MG63 (cell line): Measurements from ENCODE around the gene CUL9. TPM values are rescaled to one million over a fixed set of nuclear protein-coding genes. Genes with fewer than 3 reads are reported as not detected.

Experiments
- DNase-seq: peaks from one replicate; pipeline ENCODE4 v3.0.0-alpha.2; 2020
- H3K27me3 ChIP-seq: fragments of 250-450 bp; sonication (Bioruptor Pico); 2 replicates; pipeline ENCODE4 v1.5.1; 2020; ENCODE audit warnings: mild to moderate bottlenecking, moderate library complexity
- H3K36me3 ChIP-seq: fragments of 250-450 bp; sonication (Bioruptor Pico); 2 replicates; pipeline ENCODE4 v1.5.1; 2020; ENCODE audit warnings: mild to moderate bottlenecking, moderate library complexity
- H3K4me3 ChIP-seq: fragments of 250-450 bp; sonication (Bioruptor Pico); 2 replicates; pipeline ENCODE4 v1.5.1; 2020; ENCODE audit warnings: mild to moderate bottlenecking, moderate library complexity
- H3K9me3 ChIP-seq: fragments of 250-450 bp; sonication (Bioruptor Pico); 2 replicates; pipeline ENCODE4 v1.5.1; 2020; ENCODE audit warnings: mild to moderate bottlenecking, moderate library complexity
- total RNA-seq: library from RNA; depleted of rRNA; stranded (reverse); fragments of >200 nt; shearing (Covaris generic); gene quantifications from 2 replicates; pipeline ENCODE4 v1.2.3, GENCODE V29; 2014; ENCODE audit warnings: low replicate concordance

CUL9 gene
- total RNA-seq, 1 experiment from 2014 or later: 6.2 TPM

GRCh38 chr6:43170931-43171706, 10.9 kb upstream of the CUL9 start, which contains the start of gene SRF:
SRF (plus strand) TSS chr6:43171269; CDS start chr6:43171657, 388 bp downstream.
- Histone ChIP-seq H3K4me3 (peak within 1 kb of the TSS; percentile 69), H3K36me3 (peaks cover 20% of the 10 kb centered on the region), H3K27me3 (no peaks in the 10 kb centered on the region), H3K9me3 (no peaks in the 10 kb centered on the region)
- DNase-seq: peak; percentile 97

- Histone ChIP-seq H3K9me3 (no peaks in the 10 kb centered on the region), H3K36me3 (peaks cover 21% of the 10 kb centered on the region), H3K4me3 (peak overlapping the region; percentile 69), H3K27me3 (no peaks in the 10 kb centered on the region)
- DNase-seq: peak; percentile 3
Measured at GRCh38 chr6:43171707-43172103, 10.3 kb upstream of the CUL9 start.

GRCh38 chr6:43172104-43173007, 9.6 kb upstream of the CUL9 start:
- Histone ChIP-seq H3K4me3 (peak overlapping the region; percentile 69), H3K9me3 (no peaks in the 10 kb centered on the region), H3K27me3 (no peaks in the 10 kb centered on the region), H3K36me3 (peaks cover 21% of the 10 kb centered on the region)
- peak; percentile 31 for DNase-seq

- H3K9me3 ChIP-seq: no peaks in the 10 kb centered on the region
- H3K4me3 ChIP-seq: peak overlapping the region; percentile 69
- DNase-seq: no peak
- H3K36me3 ChIP-seq: peaks cover 25% of the 10 kb centered on the region
- no peaks in the 10 kb centered on the region for H3K27me3 ChIP-seq
Measured at GRCh38 chr6:43173591-43174262, 8.3 kb upstream of the CUL9 start.

DNA sequence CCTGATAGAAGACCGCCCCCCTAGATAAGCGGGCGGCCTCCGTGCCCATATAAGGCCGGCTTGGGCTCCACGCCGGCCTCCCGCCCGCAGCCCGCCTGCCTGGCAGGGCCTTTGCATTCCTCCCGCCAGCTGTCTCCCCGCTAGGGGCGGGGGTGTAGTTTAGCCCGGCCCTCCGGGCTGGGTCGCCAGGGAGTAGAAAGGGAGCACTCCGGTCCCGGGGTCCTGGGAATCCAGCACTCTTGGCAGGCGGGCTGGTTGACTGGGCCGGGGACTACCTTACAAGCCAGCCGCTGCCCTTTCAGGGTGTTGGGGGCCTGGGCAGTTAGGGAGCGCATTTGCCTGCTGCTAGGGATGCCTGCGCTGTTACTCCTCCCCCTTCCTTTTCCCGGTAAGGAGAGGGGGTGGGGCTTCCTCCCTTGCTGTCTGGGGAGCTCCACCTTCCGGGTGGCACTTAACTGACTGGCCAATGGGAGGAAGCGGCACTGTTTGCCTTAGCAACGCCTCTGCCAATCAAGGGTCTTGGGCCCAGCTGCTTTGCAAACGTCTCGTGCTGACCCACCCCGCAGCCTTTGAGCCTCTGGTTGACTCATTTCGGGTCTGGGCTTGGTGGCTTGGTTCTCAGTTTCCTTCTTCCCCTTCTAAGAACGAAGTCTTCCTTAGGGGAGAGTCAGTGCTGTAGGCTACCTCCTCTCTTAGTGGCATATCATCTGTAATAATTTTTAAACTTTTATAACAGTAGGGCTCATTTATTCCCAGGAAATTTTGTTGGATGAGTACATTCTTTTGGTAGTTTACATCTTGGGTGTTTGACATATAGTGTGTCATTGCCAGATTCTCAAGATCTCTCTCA, 7.5 kb upstream of the CUL9 start:
- DNase-seq: peak; percentile 97

GRCh38 chr6:43175676-43176422, 6.1 kb upstream of the CUL9 start:
- Histone ChIP-seq H3K4me3 (no peak overlapping the region), H3K36me3 (peaks cover 30% of the 10 kb centered on the region), H3K27me3 (no peaks in the 10 kb centered on the region), H3K9me3 (no peaks in the 10 kb centered on the region)
- no peak for DNase-seq

More for the DNA sequence above, 7.5 kb upstream of the CUL9 start:
- peaks cover 30% of the 10 kb centered on the region for H3K36me3 ChIP-seq
- peak overlapping the region; percentile 50 for H3K4me3 ChIP-seq
- no peaks in the 10 kb centered on the region for H3K9me3 ChIP-seq
- H3K27me3 ChIP-seq: no peaks in the 10 kb centered on the region

- DNase-seq: no peak
- no peak overlapping the region for H3K4me3 ChIP-seq
- no peaks in the 10 kb centered on the region for H3K9me3 ChIP-seq
- H3K27me3 ChIP-seq: no peaks in the 10 kb centered on the region
- H3K36me3 ChIP-seq: peaks cover 30% of the 10 kb centered on the region
Measured at GRCh38 chr6:43176423-43176786, 5.6 kb upstream of the CUL9 start.

GRCh38 chr6:43178150-43178549, 3.8 kb upstream of the CUL9 start:
- Histone ChIP-seq H3K4me3 (no peak overlapping the region), H3K36me3 (peaks cover 30% of the 10 kb centered on the region), H3K27me3 (no peaks in the 10 kb centered on the region), H3K9me3 (no peaks in the 10 kb centered on the region)
- no peak for DNase-seq

- Histone ChIP-seq H3K9me3 (no peaks in the 10 kb centered on the region), H3K4me3 (no peak overlapping the region), H3K27me3 (no peaks in the 10 kb centered on the region), H3K36me3 (peaks cover 26% of the 10 kb centered on the region)
- no peak for DNase-seq
Measured at GRCh38 chr6:43178951-43179830, 2.8 kb upstream of the CUL9 start.

GRCh38 chr6:43180058-43180457, 1.9 kb upstream of the CUL9 start:
- Histone ChIP-seq H3K27me3 (no peaks in the 10 kb centered on the region), H3K36me3 (peaks cover 21% of the 10 kb centered on the region), H3K4me3 (no peak overlapping the region), H3K9me3 (no peaks in the 10 kb centered on the region)
- no peak for DNase-seq

GRCh38 chr6:43180985-43181384, 1.0 kb upstream of the CUL9 start:
- no peak for DNase-seq
- Histone ChIP-seq H3K4me3 (no peak overlapping the region; the same call in 1 of the 2 replicates), H3K27me3 (no peaks in the 10 kb centered on the region), H3K36me3 (peaks cover 11% of the 10 kb centered on the region), H3K9me3 (no peaks in the 10 kb centered on the region)

DNA sequence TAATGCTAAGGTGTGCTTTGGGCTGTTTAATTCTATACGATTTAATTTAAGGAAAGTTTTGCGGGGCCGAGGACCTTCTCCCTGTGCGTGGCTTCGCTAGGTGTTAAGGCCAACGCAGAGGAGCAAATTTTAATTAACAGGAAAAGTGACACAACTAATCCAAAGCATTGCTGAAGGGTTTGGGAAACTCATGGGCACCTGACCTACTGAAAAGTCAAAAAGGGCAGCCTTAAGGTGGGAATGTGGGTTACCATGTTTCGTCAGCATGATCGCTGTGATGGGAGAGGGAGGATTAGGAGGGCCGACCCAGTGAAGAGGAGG, 415 bp upstream of the CUL9 start:
- Histone ChIP-seq H3K27me3 (no peaks in the 10 kb centered on the region), H3K36me3 (peaks cover 9% of the 10 kb centered on the region), H3K9me3 (no peaks in the 10 kb centered on the region), H3K4me3 (peak overlapping the region; percentile 58)
- DNase-seq: no peak

GRCh38 chr6:43183441-43183840, 1.4 kb downstream of the CUL9 start:
- DNase-seq: no peak
- Histone ChIP-seq H3K36me3 (peaks cover 8% of the 10 kb centered on the region), H3K9me3 (no peaks in the 10 kb centered on the region), H3K4me3 (no peak overlapping the region), H3K27me3 (no peaks in the 10 kb centered on the region)

GRCh38 chr6:43184268-43184985, 2.4 kb downstream of the CUL9 start:
- H3K36me3 ChIP-seq: no peaks in the 10 kb centered on the region; the same call in 1 of the 2 replicates
- H3K4me3 ChIP-seq: no peak overlapping the region
- no peaks in the 10 kb centered on the region for H3K27me3 ChIP-seq
- DNase-seq: no peak
- no peaks in the 10 kb centered on the region for H3K9me3 ChIP-seq
